SH-SY5Y (cell line): Measurements from ENCODE around the gene PLA2G4E.

Source experiments
- GATA2 ChIP-seq: IDR thresholded peaks from 2 replicates; pipeline ENCODE4 v1.6.1; 2011; ENCODE audit warnings: mild to moderate bottlenecking, low read depth, low read length
- GATA3 ChIP-seq: IDR thresholded peaks from 2 replicates; pipeline ENCODE4 v1.6.1; 2011; ENCODE audit warnings: low read depth, mild to moderate bottlenecking, low read length, moderate library complexity

PLA2G4E gene

GRCh38 chr15:41984622-41985021 lies 36.2 kb downstream of the PLA2G4E start:
- TF ChIP-seq GATA3 (no peak), GATA2 (no peak)

DNA sequence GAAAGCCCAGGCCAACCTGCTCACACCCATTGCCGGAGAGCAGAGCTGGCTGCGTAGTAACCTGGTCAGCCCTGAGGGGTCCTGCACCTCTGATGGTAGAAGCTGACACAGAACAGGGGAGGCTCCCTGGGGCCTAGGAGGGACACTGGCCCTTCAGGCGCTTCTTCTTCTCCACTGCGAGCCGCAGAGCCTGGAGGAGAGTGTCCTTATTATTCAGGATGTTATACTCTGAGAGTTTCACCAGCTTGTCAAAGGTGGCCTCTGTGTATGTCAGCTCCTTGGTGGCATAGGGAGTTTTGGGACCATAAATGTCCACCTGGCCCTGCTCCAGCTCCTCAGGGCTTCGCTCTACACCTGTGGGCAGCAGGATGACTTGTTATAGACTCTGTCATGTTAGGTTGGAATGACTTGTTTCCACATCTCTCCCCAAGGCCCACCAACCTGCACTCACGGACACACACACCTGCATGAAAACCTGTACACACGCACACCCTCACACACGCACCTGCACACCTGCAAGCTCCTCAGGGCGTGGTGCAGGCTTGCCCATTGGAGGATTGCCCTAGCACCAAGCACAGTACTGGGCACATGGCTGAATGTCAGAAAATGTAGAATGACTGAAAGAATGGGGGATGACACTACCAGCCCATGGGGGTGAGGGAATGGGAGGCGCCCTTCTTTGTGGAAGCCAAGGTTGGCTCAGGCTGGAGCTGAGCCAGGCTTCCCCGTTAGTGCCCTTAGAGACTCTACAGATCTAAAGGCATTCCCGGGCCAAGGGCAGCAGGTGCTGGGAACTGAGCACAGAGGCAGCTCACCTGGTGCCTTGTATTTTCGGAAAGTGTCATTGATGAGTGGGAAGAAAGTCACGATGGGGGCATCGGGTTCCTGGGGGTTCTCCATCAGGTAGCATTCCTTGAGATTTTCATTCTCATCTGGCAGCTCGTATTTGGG lies 36.9 kb downstream of the PLA2G4E start:
- no peak for TF ChIP-seq GATA3
- TF ChIP-seq GATA2 = no peak

DNA sequence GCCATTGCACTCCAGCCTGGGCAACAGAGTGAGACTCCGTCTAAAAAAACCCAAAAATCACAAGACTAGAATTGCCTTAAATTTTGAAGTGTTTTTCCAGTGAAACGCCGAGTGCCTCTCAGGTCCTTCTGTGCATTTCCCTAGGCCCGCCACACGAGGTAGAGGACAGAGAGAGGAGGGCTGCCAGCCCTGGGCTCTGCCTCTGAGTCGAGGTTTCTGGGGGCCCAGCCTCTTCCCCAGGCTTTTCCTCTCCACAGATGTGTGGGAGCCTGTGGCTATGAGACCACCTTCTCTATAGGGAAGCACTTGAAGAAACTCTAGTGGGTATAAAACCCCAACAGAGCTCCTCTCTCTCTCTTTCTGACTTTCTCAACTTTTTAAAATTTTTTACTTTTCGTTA lies 37.6 kb downstream of the PLA2G4E start:
- no peak for TF ChIP-seq GATA2
- TF ChIP-seq GATA3 = no peak

GRCh38 chr15:41982133-41982930 lies 38.5 kb downstream of the PLA2G4E start:
- TF ChIP-seq GATA2 = no peak
- no peak for TF ChIP-seq GATA3

DNA sequence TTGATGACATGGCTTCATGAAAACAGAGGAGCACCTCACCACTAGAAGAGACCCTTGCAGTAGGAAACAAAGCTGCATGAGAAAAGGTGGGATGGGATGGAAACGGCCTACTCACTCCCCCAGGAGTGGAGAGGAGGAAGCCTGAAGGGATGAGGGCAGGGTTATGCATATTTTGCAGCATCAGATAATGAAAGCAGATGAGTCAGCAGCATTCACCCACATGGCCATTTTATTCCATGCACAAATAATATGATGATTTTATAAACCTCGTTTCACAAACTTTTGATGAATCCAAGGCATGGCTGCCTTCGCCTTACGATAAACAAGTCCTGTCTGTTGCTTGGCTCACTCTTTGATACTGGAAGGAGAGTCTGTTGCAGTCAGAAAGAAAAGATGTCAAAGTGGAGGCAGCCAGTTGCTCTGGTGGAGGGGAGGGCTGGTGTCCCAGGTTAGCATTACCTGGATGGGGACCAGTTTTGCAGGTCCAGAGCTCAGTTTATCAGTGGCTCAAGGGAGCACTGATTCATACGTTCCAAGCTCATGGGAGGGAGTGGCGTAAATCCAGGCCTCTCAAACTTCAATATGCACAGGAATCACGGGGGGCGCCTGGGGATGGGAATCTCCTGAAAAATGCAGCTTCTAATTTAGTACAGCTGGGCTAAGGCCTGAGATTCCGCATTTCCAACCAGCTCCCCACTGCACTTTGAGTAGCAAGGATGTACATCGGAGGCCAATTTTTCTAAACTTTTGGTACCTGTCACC lies 39.3 kb downstream of the PLA2G4E start:
- TF ChIP-seq GATA3 (no peak), GATA2 (no peak)

DNA sequence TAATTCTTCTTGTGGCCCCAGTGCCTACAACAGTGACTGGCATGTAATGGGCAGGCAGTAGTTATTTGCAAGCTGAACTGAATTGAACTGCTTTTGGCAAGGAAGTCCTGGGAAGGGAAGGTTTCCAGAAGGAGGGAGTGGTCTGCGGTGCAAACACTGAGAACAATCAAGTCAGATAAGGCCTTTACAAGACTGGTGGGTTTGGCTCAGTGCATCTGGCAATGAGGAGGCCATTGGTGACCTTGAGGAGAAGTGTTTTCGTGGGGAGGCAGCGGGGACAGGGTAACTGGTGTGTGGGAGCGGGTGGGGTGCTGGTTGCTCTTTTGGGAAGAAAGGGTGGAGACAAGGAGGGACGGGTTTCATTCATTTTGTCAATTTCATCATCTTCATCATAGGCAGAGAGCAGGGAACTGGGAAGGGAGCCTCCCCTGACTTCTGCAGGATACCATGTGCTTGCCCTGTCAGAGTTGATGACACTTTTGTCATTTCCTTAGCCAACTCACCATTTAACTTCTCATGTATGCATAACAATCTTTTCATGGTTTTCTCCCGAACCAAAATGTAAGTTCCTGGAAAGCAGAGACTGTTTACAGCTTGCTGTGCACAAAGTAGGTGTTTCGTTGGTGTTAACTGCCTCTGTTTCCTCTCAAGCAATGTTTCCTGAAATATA lies 40.1 kb downstream of the PLA2G4E start:
- TF ChIP-seq GATA2 (no peak), GATA3 (no peak)

- no peak for TF ChIP-seq GATA3
- no peak for TF ChIP-seq GATA2
Observed at GRCh38 chr15:41979493-41980266, 41.2 kb downstream of the PLA2G4E start.

DNA sequence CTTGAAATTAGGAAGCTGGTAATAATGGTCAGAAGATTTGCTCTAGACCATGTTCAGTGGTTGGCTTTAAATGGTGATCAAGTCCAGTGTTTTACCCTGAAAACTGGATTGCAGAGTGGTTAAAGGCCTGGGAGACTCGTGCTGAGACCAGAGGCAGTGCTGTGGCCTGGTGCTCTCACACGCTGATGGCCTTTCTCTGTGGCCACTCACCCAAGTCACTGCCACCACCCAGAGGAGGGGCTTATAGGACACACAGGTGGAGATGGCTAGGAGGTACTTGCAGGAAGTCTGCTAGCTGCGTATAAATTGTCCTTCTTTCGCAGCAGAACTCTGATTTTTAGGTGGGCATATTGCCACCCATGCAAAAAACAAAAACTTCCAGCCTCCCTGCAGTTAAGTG lies 42.3 kb downstream of the PLA2G4E start:
- no peak for TF ChIP-seq GATA3

- no peak for TF ChIP-seq GATA3
Observed at GRCh38 chr15:41977757-41978383, 43.0 kb downstream of the PLA2G4E start.

- TF ChIP-seq GATA3 (no peak), GATA2 (no peak)
Observed at GRCh38 chr15:41975669-41976068, 45.2 kb downstream of the PLA2G4E start.

DNA sequence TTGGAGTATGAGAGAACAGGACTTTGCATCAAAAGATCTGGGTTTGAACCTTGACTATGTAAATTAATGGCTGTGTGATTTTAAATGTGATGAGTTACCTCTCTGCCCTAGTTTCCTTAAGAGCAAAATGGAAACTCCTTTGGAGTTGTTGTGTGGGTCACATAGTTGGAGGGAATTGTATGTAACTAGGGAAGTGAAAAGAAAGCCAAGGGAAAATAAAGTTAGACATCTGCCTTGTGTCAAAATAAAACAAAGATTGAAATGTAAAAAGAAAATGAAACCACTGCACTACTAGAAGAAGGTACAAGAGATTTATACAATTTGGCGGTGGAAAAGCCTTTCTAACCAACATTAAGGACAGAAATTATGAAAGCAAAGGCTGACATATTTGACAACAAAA lies 46.8 kb downstream of the PLA2G4E start:
- no peak for TF ChIP-seq GATA2
- no peak for TF ChIP-seq GATA3
